HEK293 (cell line): ENCODE measurements around the gene KIF5B.

Experiments used
- CTCF ChIA-PET: fragments of 350-600 bp; formaldehyde crosslinking; extraction: SDS; loops from one replicate; lab custom pipeline; 2021; ENCODE audit warnings: antibody characterized with exemption; lab: Yijun Ruan, JAX
- POLR2A ChIA-PET: fragments of 300-600 bp; formaldehyde crosslinking; extraction: SDS; loops from one replicate; lab custom pipeline; 2020; ENCODE audit warnings: antibody characterized with exemption, inconsistent platforms; lab: Yijun Ruan, JAX
- H3K27ac ChIP-seq: fragments of 200-500 bp; sonication (Bioruptor generic); 2 replicates; pipeline ENCODE4 v1.5.1; 2014; ENCODE audit warnings: low read depth, low read length, control low read depth, inconsistent platforms; ENCODE audit errors: extremely low read depth
- H3K36me3 ChIP-seq, 2 experiments: fragments of 200-500 bp in 1 of 2; sonication (Bioruptor generic) in 1 of 2; 1 replicate in 1 of 2; 2 replicates in 1 of 2; pipeline ENCODE4 v1.5.1; 2014 to 2017; ENCODE audit warnings: inconsistent platforms in 2 of 2, low read length in 2 of 2; ENCODE audit not compliant: control insufficient read depth in 2 of 2, insufficient read depth in 1 of 2
- H3K4me1 ChIP-seq: fragments of 200-500 bp; sonication (Bioruptor generic); 2 replicates; pipeline ENCODE4 v1.5.1; 2014; ENCODE audit warnings: mild to moderate bottlenecking, low read length, inconsistent platforms; ENCODE audit not compliant: control insufficient read depth, insufficient read depth
- H3K4me3 ChIP-seq: 2 replicates; pipeline ENCODE4 v1.5.1; 2011; ENCODE audit warnings: low read depth, mild to moderate bottlenecking, control low read depth, low read length, moderate library complexity
- H3K9me3 ChIP-seq: fragments of 200-500 bp; sonication (Bioruptor generic); 2 replicates; pipeline ENCODE4 v1.5.1; 2014; ENCODE audit warnings: low read depth, low read length, inconsistent platforms; ENCODE audit not compliant: control insufficient read depth, insufficient read depth
- AEBP2 ChIP-seq: fragments of 450-650 bp; formaldehyde crosslinking; IDR thresholded peaks from 2 replicates; pipeline ENCODE4 v1.5.1; 2016; ENCODE audit warnings: missing biosample characterization, missing genetic modification characterization, borderline replicate concordance
- GLIS1 ChIP-seq: fragments of 450-650 bp; formaldehyde crosslinking; IDR thresholded peaks from 2 replicates; pipeline ENCODE4 v1.5.1; 2016; ENCODE audit warnings: missing biosample characterization, missing genetic modification characterization
- KLF17 ChIP-seq: fragments of 450-650 bp; formaldehyde crosslinking; IDR thresholded peaks from 2 replicates; pipeline ENCODE4 v1.5.1; 2016; ENCODE audit warnings: missing biosample characterization, missing genetic modification characterization
- OVOL3 ChIP-seq: fragments of 450-650 bp; formaldehyde crosslinking; IDR thresholded peaks from 2 replicates; pipeline ENCODE4 v1.5.1; 2016; ENCODE audit warnings: missing biosample characterization, missing genetic modification characterization
- REPIN1 ChIP-seq: fragments of 450-650 bp; formaldehyde crosslinking; IDR thresholded peaks from 2 replicates; pipeline ENCODE4 v1.5.1; 2017; ENCODE audit warnings: missing biosample characterization, missing genetic modification characterization, low read depth
- TSHZ1 ChIP-seq: fragments of 450-650 bp; formaldehyde crosslinking; IDR thresholded peaks from 2 replicates; pipeline ENCODE4 v1.5.1; 2016; ENCODE audit warnings: missing biosample characterization, missing genetic modification characterization, borderline replicate concordance
- ZNF174 ChIP-seq: fragments of 450-650 bp; formaldehyde crosslinking; IDR thresholded peaks from 2 replicates; pipeline ENCODE4 v1.5.0; 2017; ENCODE audit warnings: missing biosample characterization, mild to moderate bottlenecking, missing genetic modification characterization
- ZNF610 ChIP-seq: fragments of 450-650 bp; formaldehyde crosslinking; IDR thresholded peaks from 2 replicates; pipeline ENCODE4 v1.5.1; 2016; ENCODE audit warnings: missing biosample characterization, missing genetic modification characterization, borderline replicate concordance
- ZSCAN23 ChIP-seq: fragments of 450-650 bp; formaldehyde crosslinking; IDR thresholded peaks from 2 replicates; pipeline ENCODE4 v1.5.1; 2016; ENCODE audit warnings: missing biosample characterization, missing genetic modification characterization
- TF ChIP-seq, protein P1 (sequence below): fragments of 450-650 bp; formaldehyde crosslinking; IDR thresholded peaks from 2 replicates; pipeline ENCODE4 v1.5.1; 2016; ENCODE audit warnings: missing biosample characterization, missing genetic modification characterization
- TF ChIP-seq, protein P2 (sequence below): fragments of 450-650 bp; formaldehyde crosslinking; IDR thresholded peaks from 2 replicates; pipeline ENCODE4 v1.5.1; 2016; ENCODE audit warnings: missing biosample characterization, missing genetic modification characterization
- TF ChIP-seq, protein P3 (sequence below): fragments of 450-650 bp; formaldehyde crosslinking; IDR thresholded peaks from 2 replicates; pipeline ENCODE4 v1.5.1; 2016; ENCODE audit warnings: missing biosample characterization, missing genetic modification characterization
- TF ChIP-seq, protein P4 (sequence below): fragments of 450-650 bp; formaldehyde crosslinking; IDR thresholded peaks from 2 replicates; pipeline ENCODE4 v1.5.1; 2016; ENCODE audit warnings: missing biosample characterization, missing genetic modification characterization, borderline replicate concordance

KIF5B gene

GRCh38 chr10:32065856-32066255 is 9.6 kb upstream of the KIF5B start:
- H3K4me1 ChIP-seq, result no peaks in the 10 kb centered on the region
- POLR2A ChIA-PET, result no interaction called here
- H3K9me3 ChIP-seq, result no peaks in the 10 kb centered on the region
- H3K4me3 ChIP-seq, result no peak overlapping the region
- CTCF ChIA-PET, result no interaction called here
- H3K36me3 ChIP-seq, result no peaks in the 10 kb centered on the region
- H3K27ac ChIP-seq, result no peak overlapping the region
- TF ChIP-seq, protein P1, sequence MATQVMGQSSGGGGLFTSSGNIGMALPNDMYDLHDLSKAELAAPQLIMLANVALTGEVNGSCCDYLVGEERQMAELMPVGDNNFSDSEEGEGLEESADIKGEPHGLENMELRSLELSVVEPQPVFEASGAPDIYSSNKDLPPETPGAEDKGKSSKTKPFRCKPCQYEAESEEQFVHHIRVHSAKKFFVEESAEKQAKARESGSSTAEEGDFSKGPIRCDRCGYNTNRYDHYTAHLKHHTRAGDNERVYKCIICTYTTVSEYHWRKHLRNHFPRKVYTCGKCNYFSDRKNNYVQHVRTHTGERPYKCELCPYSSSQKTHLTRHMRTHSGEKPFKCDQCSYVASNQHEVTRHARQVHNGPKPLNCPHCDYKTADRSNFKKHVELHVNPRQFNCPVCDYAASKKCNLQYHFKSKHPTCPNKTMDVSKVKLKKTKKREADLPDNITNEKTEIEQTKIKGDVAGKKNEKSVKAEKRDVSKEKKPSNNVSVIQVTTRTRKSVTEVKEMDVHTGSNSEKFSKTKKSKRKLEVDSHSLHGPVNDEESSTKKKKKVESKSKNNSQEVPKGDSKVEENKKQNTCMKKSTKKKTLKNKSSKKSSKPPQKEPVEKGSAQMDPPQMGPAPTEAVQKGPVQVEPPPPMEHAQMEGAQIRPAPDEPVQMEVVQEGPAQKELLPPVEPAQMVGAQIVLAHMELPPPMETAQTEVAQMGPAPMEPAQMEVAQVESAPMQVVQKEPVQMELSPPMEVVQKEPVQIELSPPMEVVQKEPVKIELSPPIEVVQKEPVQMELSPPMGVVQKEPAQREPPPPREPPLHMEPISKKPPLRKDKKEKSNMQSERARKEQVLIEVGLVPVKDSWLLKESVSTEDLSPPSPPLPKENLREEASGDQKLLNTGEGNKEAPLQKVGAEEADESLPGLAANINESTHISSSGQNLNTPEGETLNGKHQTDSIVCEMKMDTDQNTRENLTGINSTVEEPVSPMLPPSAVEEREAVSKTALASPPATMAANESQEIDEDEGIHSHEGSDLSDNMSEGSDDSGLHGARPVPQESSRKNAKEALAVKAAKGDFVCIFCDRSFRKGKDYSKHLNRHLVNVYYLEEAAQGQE (tag by site-specific recombination), result no peak
- TF ChIP-seq ZSCAN23 (tag by site-specific recombination) (no peak), TSHZ1 (no peak), ZNF610 (tag by site-specific recombination) (no peak), ZNF174 (tag by site-specific recombination) (no peak), GLIS1 (tag by site-specific recombination) (no peak), KLF17 (no peak), REPIN1 (tag by site-specific recombination) (no peak), OVOL3 (no peak), AEBP2 (tag by site-specific recombination) (no peak)
- TF ChIP-seq, protein P2, sequence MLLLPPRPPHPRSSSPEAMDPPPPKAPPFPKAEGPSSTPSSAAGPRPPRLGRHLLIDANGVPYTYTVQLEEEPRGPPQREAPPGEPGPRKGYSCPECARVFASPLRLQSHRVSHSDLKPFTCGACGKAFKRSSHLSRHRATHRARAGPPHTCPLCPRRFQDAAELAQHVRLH, result no peak
- TF ChIP-seq, protein P3, sequence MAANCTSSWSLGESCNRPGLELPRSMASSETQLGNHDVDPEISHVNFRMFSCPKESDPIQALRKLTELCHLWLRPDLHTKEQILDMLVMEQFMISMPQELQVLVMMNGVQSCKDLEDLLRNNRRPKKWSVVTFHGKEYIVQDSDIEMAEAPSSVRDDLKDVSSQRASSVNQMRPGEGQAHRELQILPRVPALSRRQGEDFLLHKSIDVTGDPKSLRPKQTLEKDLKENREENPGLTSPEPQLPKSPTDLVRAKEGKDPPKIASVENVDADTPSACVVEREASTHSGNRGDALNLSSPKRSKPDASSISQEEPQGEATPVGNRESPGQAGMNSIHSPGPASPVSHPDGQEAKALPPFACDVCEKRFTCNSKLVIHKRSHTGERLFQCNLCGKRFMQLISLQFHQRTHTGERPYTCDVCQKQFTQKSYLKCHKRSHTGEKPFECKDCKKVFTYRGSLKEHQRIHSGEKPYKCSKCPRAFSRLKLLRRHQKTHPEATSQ (tag by site-specific recombination), result no peak
- TF ChIP-seq, protein P4, sequence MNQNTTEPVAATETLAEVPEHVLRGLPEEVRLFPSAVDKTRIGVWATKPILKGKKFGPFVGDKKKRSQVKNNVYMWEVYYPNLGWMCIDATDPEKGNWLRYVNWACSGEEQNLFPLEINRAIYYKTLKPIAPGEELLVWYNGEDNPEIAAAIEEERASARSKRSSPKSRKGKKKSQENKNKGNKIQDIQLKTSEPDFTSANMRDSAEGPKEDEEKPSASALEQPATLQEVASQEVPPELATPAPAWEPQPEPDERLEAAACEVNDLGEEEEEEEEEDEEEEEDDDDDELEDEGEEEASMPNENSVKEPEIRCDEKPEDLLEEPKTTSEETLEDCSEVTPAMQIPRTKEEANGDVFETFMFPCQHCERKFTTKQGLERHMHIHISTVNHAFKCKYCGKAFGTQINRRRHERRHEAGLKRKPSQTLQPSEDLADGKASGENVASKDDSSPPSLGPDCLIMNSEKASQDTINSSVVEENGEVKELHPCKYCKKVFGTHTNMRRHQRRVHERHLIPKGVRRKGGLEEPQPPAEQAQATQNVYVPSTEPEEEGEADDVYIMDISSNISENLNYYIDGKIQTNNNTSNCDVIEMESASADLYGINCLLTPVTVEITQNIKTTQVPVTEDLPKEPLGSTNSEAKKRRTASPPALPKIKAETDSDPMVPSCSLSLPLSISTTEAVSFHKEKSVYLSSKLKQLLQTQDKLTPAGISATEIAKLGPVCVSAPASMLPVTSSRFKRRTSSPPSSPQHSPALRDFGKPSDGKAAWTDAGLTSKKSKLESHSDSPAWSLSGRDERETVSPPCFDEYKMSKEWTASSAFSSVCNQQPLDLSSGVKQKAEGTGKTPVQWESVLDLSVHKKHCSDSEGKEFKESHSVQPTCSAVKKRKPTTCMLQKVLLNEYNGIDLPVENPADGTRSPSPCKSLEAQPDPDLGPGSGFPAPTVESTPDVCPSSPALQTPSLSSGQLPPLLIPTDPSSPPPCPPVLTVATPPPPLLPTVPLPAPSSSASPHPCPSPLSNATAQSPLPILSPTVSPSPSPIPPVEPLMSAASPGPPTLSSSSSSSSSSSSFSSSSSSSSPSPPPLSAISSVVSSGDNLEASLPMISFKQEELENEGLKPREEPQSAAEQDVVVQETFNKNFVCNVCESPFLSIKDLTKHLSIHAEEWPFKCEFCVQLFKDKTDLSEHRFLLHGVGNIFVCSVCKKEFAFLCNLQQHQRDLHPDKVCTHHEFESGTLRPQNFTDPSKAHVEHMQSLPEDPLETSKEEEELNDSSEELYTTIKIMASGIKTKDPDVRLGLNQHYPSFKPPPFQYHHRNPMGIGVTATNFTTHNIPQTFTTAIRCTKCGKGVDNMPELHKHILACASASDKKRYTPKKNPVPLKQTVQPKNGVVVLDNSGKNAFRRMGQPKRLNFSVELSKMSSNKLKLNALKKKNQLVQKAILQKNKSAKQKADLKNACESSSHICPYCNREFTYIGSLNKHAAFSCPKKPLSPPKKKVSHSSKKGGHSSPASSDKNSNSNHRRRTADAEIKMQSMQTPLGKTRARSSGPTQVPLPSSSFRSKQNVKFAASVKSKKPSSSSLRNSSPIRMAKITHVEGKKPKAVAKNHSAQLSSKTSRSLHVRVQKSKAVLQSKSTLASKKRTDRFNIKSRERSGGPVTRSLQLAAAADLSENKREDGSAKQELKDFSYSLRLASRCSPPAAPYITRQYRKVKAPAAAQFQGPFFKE, result no peak
